ENCODE data around the gene TFF1. TPM values are rescaled to one million over a fixed set of nuclear protein-coding genes. Genes with fewer than 3 reads are reported as not detected.

Gene TFF1
- total RNA-seq, 1 donor from 2014 or later, result not detected

- intact Hi-C loops (cut with micrococcal nuclease), result no loop called here
- Histone ChIP-seq H3K27me3 (ENCODE audit: low read depth) (peaks cover 37% of the 10 kb centered on the region), H3K27ac (replicated peaks) (no peak overlapping the region), H3K36me3 (no peaks in the 10 kb centered on the region), H3K4me1 (no peaks in the 10 kb centered on the region), H3K9me3 (replicated peaks) (peaks cover 7% of the 10 kb centered on the region), H3K4me3 (no peak overlapping the region)
- no peak for TF ChIP-seq CTCF (IDR thresholded peaks at IDR 0.05; ENCODE audit: borderline replicate concordance)
- DNase-seq, result no peak
These were observed 44.5 kb downstream of the TFF1 start for GRCh38 chr21:42321845-42322244.

DNA sequence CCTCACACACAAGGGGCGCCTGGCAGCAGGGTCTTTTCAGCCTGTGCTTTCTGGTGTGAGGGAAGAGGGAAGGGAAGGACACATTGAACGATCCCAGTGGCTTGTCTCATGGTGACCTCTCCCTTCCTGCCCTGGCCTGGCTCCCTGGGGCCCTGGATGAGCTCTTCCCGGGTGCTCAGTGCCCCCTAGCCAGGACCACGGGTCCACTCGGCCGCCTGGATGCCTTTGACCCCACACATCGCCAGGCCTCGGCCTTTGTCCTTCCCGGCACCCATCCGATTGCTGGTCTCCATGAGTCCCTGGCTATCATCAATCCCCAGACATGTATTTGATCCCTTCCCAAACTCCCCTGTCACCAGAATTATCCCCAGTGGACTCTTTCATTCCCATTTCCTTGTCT, 45.1 kb downstream of the TFF1 start:
- Histone ChIP-seq H3K4me3 (no peak overlapping the region), H3K27ac (replicated peaks) (no peak overlapping the region), H3K4me1 (no peaks in the 10 kb centered on the region), H3K9me3 (replicated peaks) (peaks cover 7% of the 10 kb centered on the region), H3K36me3 (no peaks in the 10 kb centered on the region), H3K27me3 (ENCODE audit: low read depth) (peaks cover 37% of the 10 kb centered on the region)
- intact Hi-C loops (cut with micrococcal nuclease), result no loop called here
- DNase-seq, result no peak
- no peak for TF ChIP-seq CTCF (IDR thresholded peaks at IDR 0.05; ENCODE audit: borderline replicate concordance)

GRCh38 chr21:42320791-42321190, 45.5 kb downstream of the TFF1 start:
- Histone ChIP-seq H3K27me3 (ENCODE audit: low read depth) (peaks cover 35% of the 10 kb centered on the region), H3K4me3 (no peak overlapping the region), H3K36me3 (no peaks in the 10 kb centered on the region), H3K9me3 (replicated peaks) (peaks cover 5% of the 10 kb centered on the region), H3K4me1 (no peaks in the 10 kb centered on the region), H3K27ac (replicated peaks) (no peak overlapping the region)
- no peak for TF ChIP-seq CTCF (IDR thresholded peaks at IDR 0.05; ENCODE audit: borderline replicate concordance)
- DNase-seq, result no peak
- intact Hi-C loops (cut with micrococcal nuclease), result no loop called here

DNA sequence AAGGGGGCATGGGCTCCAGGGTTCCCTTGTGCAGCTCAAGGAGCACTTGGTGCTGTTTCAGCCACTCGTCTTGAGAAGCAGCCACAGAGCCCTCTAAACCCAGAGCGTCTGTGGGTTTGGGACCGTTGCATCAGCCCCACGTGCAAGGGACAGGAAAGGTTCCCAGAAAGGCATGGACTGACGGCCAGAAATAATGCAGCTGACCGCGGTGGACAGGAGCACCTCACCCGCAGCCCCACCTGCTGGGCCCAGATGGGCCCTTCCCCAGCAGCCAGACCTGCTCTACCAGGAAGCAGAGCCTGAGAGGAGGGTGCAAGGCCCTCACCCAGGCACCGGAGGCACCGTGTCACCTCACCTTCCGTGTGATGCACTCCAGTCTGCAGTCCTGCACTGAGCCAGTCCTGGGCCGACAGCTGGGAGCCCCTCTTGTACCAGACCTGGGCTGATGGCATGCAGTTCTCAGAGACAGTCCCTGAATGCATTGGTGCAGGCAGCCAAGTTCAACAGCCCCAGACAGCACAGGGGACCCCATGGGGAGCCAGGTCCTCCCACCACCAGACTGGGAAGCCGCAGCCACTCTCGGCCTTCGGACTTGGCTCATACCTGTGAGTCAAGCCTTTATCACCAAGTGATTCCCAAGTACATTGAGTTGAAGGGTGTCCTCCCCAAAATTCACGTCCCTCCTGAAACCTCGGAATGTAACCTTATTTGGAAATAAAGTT, 46.3 kb downstream of the TFF1 start:
- Histone ChIP-seq H3K27me3 (ENCODE audit: low read depth) (peaks cover 28% of the 10 kb centered on the region), H3K9me3 (replicated peaks) (no peaks in the 10 kb centered on the region), H3K4me1 (no peaks in the 10 kb centered on the region), H3K4me3 (no peak overlapping the region), H3K36me3 (no peaks in the 10 kb centered on the region), H3K27ac (replicated peaks) (no peak overlapping the region)
- TF ChIP-seq CTCF (IDR thresholded peaks at IDR 0.05; ENCODE audit: borderline replicate concordance), result peak; percentile 16
- no peak for DNase-seq
- intact Hi-C loops (cut with micrococcal nuclease), result no loop called here

- no peaks in the 10 kb centered on the region for H3K9me3 ChIP-seq (replicated peaks)
- H3K27me3 ChIP-seq (ENCODE audit: low read depth), result peaks cover 23% of the 10 kb centered on the region
- no peak overlapping the region for H3K27ac ChIP-seq (replicated peaks)
- H3K4me3 ChIP-seq, result no peak overlapping the region
- no peaks in the 10 kb centered on the region for H3K4me1 ChIP-seq
- no peak for DNase-seq
- intact Hi-C loops (cut with micrococcal nuclease), result no loop called here
- no peaks in the 10 kb centered on the region for H3K36me3 ChIP-seq
- no peak for TF ChIP-seq CTCF (IDR thresholded peaks at IDR 0.05; ENCODE audit: borderline replicate concordance)
These were observed 47.0 kb downstream of the TFF1 start for GRCh38 chr21:42319376-42319775.

Data from left ventricle myocardium inferior (tissue), 1 donor.